ENCODE results near the gene SEMA3A.

Gene SEMA3A

DNA sequence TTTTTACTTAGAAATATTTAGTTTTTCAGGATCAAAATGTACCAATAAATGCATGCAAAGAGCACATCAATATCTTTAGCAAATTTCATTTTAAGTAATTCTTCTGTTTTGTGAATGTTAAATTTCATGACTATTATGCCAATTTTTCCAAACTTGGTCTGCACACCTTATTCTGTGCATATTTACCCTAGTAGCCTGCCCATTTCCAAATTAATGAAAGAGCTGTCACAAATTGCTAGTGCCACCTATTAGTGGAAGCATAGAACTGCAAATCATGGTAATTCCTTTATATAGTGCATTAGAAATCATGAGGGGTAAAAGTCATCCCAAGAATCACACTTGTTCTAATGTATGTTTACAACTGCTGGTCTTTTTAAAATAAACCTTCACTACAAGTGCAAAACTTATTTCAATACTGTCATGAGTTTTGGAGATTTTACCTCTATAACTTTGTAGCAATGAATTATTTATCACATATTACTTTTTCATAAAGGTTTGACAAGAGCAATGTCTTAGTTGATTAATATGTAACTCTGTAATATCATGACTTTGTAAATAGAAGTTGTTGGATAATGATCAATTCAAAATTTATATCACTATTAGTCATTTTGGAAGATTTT lies 5.7 kb downstream of the SEMA3A start:
- no peak overlapping the region for H3K4me3 ChIP-seq (ENCODE audit: low read depth, low read length)

DNA sequence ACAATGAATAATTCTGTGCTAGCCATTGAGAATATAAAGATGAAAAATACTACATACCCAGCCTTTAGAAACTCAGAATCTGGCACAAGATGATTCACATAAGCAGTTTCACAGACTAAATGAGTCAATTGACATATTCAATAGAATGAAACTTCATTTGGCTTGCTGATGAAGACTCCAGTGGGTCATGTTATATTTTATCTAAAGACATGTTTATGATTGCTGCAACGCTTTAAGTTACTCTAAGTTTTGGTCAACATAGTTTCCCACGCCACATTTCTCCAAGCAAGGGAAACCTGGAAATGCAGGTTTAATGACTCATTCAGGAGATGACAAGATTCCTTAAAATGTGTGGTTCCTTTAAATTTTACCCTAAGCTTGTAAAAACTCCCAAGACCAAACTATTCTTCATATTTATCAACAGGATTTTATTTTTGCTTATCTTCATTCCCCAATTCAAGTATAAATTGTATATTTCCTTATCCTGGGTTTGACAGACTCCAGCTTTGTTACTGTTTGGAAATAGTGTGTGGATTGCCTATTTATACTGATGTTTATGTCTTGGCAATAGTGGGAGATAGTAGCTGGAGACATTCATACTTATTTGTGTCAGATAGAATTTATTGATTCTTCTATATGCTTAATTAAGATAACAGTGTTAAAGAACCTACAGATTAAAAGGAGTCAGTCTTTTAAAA lies 6.6 kb downstream of the SEMA3A start:
- H3K4me3 ChIP-seq (ENCODE audit: low read depth, low read length): no peak overlapping the region
- TF ChIP-seq, protein P1, sequence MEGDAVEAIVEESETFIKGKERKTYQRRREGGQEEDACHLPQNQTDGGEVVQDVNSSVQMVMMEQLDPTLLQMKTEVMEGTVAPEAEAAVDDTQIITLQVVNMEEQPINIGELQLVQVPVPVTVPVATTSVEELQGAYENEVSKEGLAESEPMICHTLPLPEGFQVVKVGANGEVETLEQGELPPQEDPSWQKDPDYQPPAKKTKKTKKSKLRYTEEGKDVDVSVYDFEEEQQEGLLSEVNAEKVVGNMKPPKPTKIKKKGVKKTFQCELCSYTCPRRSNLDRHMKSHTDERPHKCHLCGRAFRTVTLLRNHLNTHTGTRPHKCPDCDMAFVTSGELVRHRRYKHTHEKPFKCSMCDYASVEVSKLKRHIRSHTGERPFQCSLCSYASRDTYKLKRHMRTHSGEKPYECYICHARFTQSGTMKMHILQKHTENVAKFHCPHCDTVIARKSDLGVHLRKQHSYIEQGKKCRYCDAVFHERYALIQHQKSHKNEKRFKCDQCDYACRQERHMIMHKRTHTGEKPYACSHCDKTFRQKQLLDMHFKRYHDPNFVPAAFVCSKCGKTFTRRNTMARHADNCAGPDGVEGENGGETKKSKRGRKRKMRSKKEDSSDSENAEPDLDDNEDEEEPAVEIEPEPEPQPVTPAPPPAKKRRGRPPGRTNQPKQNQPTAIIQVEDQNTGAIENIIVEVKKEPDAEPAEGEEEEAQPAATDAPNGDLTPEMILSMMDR (IDR thresholded peaks at IDR 0.05; ENCODE audit: low read depth, low read length): no peak

More for the DNA sequence above, 5.7 kb downstream of the SEMA3A start:
- TF ChIP-seq, protein P1 (IDR thresholded peaks at IDR 0.05; ENCODE audit: low read depth, low read length): peak; percentile 22; the same call in 1 of the 2 replicates

DNA sequence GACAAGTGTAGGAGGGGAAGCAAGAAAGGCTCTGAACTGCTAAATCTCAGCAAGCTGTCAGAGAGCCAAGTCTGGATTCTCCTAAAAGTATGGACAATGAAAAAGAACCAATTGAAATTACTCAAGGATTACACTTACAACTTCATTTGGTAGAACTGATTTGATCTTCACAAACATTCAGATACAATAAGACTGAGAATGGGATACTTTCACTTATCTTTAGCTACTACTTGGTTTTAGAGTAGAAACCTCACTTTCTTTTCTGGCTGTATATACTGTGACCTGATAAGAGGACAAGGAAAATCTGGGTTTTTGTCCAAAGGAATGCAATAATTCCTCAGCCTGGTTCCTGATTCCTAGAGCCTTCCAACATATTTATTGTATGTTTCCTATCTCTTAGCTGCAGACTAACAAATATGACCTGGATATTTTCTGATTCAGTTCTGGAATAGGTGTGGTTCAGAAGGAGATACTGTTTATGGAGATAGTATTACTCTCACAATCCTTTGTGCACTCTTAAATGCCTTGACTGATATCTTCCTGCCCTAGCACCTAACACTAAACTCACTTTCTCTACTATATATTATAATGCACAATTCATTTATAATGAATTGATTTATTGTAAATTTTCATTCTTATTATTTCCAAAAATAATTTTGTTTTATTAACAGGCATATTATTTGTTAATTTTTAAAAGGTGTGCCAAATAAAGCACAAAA lies 7.3 kb downstream of the SEMA3A start:
- no peak overlapping the region for H3K4me3 ChIP-seq (ENCODE audit: low read depth, low read length)
- TF ChIP-seq, protein P1 (IDR thresholded peaks at IDR 0.05; ENCODE audit: low read depth, low read length): no peak

DNA sequence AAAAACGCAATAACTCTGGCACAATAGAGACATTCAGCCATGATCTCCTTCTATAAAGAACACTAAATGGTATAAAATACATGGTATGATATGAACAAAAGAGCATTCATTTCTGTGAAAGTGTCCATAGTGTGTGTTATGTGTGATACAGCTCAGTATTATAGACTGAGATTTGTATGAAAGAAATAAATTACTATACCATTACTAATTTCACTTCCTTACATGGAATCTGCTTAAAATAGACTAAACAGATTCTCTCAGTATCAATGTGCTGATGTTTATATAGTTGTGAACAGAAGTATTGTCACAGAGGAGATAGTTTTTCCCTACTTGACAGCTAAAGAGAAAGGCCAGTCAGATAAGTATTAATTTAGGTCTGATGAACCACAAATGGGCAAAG lies 10.8 kb downstream of the SEMA3A start:
- TF ChIP-seq, protein P1 (IDR thresholded peaks at IDR 0.05; ENCODE audit: low read depth, low read length): no peak
- no peak overlapping the region for H3K4me3 ChIP-seq (ENCODE audit: low read depth, low read length)

DNA sequence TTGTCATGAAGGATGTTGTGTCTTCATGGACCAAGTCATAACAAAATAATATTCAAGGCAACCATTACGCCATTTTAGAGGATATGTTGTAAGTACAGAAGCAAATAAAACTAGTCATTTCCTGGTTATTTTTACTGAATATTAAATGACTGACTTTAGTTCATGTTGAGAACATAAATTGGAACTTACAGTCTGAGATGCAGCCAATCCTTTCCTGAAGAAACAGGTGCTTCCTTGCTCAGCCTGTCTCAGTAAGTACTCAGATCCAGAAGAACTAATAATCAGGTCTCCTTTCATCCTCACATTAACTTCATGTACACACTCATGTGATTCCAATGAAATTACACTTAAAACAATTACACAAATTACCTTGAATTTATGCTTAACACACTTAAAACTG lies 12.3 kb downstream of the SEMA3A start:
- no peak overlapping the region for H3K4me3 ChIP-seq (ENCODE audit: low read depth, low read length)
- TF ChIP-seq, protein P1 (IDR thresholded peaks at IDR 0.05; ENCODE audit: low read depth, low read length): no peak

DNA sequence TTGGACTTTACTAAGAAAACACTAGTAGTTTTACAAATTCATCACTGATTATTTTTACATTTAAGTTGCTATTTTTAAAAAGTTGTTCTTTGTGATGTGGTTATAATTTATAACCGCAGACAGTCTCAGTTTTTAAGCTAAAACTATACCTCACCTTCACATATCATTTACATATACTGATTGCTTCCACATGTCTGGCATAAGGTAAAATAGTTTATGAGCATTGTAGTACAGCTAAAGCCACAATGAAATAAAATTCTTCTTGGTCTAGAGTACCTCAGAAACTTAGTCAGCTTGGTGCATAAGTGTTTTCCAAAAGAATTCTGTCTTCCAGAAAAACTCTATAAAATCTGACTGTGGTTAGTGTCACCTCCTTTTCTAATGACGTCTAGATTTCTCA lies 13.0 kb downstream of the SEMA3A start:
- no peak overlapping the region for H3K4me3 ChIP-seq (ENCODE audit: low read depth, low read length)
- TF ChIP-seq, protein P1 (IDR thresholded peaks at IDR 0.05; ENCODE audit: low read depth, low read length): no peak
